Measurements from ENCODE around the gene VEGFC.

The VEGFC gene

DNA sequence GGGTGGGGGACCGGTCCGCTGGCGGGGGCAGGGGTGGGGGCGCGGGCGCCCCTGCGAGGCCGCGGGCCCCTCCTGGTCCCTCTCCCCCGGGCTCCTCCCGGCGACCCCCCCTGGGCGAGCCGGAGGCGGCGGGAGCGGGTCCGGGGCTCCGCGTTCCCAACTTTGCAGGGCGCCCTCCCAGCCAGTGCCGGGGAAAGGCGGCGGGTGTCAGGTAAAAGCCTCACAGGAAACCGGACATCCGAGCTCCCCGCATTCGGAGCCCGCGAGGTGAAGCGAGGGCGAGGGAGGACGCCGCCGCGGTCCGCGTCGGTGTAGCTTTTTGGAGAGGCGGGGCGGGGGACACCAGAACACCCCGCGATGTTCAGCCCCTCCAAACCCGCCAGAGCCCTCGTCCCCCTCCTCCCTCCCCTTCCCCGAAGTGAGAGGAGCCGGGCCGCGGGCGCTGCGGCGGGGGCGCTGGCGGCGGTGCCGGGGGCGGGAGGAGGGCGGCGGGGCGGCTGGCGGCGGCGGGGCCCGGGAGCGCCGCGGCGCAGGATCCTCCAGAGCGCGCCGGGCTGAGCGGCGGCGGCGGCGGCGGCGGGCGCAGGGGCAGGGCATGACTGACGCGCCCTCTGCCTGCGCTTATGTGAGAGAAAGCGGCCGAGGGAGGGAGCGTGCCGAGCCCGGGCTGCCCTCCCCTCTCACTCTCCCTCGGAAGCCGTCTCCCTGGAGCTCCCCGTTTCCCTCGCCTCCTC is at the start of gene VEGFC:
Gene VEGFC, minus strand, starts transcription at position 597 of the 734 bp plus-strand sequence. CDS start 611 bp downstream, outside the sequence.
- DNase-seq (ENCODE audit: low read depth), result no peak

- DNase-seq (ENCODE audit: low read depth), result peak; percentile 63
Observed at GRCh38 chr4:176841711-176842112, 49.0 kb upstream of the VEGFC start.

- DNase-seq (ENCODE audit: low read depth), result no peak
Observed at GRCh38 chr4:176840166-176840565, 47.4 kb upstream of the VEGFC start.

GRCh38 chr4:176839656-176840055 is 46.9 kb upstream of the VEGFC start:
- no peak for DNase-seq (ENCODE audit: low read depth)

DNA sequence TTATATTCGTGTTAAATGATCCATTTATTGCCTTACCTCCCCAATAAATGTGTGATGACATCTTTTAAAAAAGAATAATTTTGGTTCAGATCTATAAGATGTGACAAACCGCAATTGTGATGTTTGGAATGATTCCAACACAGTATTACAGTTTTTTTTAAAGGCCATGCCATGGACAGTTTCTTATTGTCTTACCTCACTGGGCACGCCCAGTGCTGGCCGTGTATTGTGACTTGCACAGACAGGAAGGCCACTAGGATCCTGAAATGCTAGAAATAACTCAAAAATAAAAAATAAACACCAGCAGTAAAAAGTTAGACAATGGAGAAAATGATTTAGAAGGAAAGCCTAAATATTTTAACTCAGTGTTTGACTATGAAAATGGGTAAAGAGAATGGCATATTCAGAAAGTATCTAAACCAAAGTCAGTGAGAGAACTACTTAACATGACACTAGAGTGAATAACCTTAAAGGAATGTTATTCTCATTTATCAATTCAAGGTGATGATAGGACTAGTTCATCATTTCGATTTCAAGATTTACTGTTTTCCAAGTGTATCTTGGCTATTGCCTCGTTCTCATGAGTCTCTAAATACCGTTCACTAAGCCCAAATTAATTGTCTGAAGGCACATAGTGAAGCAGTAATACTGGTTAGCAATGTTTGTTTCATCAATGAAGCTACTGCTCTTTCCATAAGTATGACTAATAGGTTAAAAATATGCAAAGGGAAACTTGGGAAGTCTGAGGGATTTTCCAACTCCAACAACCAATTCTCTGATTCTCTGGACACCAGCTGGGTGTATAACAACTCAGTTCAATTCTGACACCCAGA is 46.1 kb upstream of the VEGFC start:
- DNase-seq (ENCODE audit: low read depth), result no peak

DNA sequence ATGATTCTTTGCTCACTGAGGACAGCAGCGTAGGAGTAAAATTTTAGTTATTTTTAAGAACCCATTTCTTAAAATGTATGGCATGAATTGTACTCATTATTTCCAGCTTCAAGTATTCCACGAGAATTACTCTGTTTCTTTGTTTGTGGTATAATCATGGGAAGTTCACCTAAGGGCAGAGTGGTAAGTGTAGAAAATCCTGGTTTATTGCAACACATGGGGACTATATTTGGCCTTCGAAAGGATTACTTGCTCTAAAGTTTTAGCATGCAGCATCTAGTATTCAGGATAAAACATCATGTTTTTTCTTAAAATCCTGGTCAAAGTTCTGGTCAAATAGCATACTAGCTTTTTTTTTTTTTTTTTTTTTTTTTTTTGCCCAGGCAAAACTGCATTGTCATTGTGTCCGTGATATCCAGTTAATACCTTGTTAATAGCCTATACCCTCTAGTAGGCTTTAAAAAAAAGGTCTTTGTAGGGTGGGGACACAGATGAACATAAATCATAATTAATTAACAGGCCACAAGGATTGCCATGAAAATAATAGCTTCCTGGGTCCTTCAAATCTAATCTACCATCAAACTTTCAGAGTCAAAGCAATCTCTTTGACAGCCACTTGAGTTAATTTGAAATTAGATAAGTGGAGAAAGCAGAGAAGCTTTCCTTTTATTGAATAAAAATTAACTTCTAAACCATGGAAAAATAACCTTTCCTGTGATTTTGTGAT is 44.6 kb upstream of the VEGFC start:
- DNase-seq (ENCODE audit: low read depth), result no peak

DNA sequence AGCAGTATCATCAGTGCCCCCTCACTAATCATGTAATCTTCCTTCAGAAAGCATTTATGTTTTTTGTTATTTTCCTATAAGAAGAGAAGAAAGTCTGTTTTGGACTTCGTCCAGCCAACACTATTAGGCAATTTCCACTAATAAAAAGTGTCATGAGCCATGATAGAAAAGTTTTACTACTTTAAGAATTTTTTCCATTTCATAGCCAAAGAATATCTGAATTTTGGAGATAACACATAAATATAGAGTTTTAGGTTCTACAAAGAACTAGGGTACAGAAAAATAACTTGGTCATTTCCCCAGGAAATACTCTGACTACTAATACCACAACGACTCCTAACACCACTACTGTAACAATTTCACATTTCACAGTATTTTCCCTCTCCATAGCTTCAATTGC is 41.8 kb upstream of the VEGFC start:
- DNase-seq (ENCODE audit: low read depth), result no peak

DNA sequence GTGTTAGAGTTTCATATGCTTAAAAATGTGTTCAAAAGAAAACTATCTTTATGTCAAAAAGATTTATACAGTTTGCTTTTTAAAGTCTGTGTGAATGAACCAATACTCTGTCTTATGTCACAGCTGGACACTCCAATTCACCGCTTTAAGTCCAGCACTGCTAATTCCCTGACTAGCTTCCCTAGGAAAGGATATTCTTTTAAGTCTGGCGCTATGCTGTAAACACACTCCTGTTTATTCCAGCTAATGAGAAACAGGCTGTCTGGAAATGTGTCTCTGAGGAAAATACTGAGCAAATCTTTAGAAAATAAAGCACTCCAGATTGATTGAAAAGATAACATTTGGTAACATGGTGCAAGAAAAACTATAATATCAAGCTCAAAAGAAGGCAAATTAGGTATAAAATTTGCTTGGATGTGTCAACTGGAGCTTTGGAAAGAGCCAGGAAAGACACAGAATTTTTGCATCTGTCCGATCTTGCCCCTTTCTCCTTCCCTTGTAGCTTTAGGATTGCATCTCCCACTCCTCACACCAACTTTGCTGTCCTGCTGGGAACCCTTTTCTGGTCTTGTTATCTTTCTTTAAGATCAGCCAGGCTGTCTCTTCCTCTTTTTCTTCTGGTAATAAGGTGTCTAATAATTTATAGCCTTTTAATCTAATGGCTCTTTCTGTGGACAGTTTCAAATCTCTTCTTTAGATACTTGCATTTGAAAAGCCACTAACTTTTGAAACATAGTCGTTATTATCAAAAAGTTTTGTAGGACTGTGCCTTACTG is 40.9 kb upstream of the VEGFC start:
- no peak for DNase-seq (ENCODE audit: low read depth)

DNA sequence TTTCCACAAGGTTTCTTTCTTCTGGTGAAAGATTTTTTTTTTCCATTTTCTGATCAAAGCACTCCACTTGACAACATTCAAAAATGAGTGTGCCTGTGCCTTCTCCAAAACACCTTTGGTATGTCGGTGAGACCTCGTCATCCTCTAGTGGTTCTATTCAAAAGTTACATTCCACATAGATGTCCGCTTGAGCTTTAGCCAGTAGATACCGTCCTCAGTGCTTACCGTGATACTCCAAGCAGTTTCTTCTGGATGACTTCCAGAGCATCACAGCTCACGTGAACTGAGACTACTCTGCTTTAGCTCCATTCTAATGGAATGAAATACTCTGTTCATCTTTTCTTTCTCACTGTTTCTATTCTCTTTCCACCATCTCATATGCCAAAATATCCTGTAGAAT is 38.2 kb upstream of the VEGFC start:
- DNase-seq (ENCODE audit: low read depth), result no peak

DNA sequence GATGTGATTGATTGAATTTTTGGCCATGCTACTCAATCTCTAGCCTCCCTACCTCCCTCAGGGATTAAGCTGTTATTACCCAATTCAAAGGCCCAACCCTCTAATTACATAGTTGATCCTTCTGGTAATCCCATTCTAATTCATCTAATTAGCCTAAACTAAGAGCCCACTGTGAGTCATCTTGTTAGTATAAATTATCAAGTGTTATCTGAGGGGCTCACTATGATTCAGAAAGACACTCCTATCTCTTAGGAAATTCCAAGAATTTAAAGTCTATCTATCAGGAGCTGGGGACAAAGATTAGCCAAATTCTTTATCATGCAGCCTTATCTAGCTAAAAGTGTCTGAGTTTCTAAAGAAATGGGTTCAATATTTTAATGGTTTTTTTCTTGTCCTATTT is 32.9 kb upstream of the VEGFC start:
- no peak for DNase-seq (ENCODE audit: low read depth)

- no peak for DNase-seq (ENCODE audit: low read depth)
Observed at GRCh38 chr4:176824645-176825366, 32.1 kb upstream of the VEGFC start.

DNA sequence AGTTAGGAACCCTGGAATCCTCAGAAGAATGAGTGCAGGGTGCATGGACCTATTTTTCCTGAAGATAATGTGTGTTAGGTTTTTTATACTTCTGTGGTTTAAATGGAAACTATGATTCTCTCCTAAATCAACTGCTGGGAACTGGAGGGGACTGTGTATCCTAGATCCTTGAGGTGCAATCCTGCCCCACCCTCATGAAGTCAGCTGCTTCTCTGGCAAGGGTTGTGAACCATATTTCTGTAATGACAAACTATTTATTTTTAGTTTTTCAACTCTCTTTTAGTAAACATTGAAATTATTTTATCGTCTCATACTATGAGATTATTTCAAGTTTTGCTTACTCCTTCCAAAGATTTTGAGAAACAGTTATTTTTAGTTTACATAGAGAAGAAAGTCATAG is 25.8 kb upstream of the VEGFC start:
- no peak for DNase-seq (ENCODE audit: low read depth)

- DNase-seq (ENCODE audit: low read depth), result no peak
Observed at GRCh38 chr4:176817204-176817603, 24.5 kb upstream of the VEGFC start.

DNA sequence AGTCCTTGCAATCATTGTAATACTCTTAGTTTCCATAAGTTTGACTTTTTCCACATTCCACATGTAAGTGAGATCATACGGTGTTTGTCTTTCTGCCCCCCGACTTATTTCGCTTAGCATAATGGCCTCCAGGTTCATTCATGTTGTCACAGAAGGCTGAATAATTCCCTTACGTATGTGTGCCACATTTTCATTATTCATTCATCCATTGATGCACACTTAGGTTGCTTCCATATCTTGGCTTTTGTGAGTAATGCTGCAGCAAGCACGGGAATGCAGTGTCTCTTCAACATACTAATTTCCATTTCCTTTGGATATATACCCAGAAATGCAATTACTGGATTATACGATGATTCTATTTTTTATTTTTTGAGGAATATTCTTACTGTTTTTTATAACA is 22.0 kb upstream of the VEGFC start:
- DNase-seq (ENCODE audit: low read depth), result peak; percentile 72

GRCh38 chr4:176810481-176811249 is 17.9 kb upstream of the VEGFC start:
- DNase-seq (ENCODE audit: low read depth), result no peak

- DNase-seq (ENCODE audit: low read depth), result no peak
Observed at GRCh38 chr4:176806778-176807375, 14.2 kb upstream of the VEGFC start.

- DNase-seq (ENCODE audit: low read depth), result no peak
Observed at GRCh38 chr4:176805155-176805554, 12.4 kb upstream of the VEGFC start.

DNA sequence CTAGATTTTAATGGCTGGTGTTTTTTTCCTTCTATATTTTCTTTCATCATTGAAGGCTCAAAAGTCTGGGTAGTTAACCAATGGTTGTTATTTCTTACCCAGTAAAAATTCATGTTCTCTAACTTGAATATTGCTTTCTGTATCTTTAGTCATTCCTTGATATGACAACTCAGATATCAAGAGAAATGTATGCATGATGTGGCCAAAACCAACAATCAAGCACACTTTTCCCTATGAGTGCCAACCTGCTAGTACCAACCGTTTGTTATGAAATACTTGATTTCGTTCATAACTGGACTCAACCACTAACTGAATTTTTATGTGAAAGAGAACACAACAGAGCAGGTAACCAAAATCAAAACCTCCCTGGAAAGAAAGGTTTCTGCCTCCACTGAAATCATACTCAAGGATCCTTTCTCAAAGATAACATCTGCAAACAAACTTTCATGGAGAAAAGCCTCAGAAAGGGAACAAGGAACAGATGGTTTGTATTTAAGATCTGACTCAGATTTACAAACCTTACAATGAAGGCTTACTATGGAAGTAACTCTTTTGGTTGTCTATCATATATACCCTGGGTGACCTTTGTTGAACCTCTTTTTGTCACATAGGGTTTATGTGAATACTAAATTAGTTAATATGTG is 8.3 kb upstream of the VEGFC start:
- DNase-seq (ENCODE audit: low read depth), result no peak

DNA sequence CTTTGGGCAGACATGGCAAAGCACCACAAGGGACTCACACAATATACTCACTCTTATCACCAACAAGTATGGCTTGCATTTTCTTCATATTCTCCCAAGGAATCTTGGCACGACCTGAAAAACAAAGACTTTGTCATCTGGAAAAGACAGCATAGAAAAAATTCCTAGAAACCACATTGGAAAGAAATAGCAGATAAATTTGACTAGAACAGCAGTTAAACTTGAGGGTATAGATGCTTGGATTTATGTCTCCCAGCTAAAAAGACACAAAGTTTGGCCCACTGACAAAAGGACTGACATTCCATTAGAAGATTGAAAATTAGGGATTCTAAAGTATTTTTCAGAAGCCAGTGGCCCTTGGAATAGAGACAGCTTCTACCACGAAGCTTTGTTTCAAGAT is 6.9 kb upstream of the VEGFC start:
- DNase-seq (ENCODE audit: low read depth), result no peak

GRCh38 chr4:176798540-176798939 is 5.8 kb upstream of the VEGFC start:
- no peak for DNase-seq (ENCODE audit: low read depth)
